HepG2 (cell line): ENCODE data around the gene IER2. TPM values are rescaled to one million over a fixed set of nuclear protein-coding genes. Genes with fewer than 3 reads are reported as not detected.
A peak's percentile ranks its signal among the peaks of the same experiment; 100 is the strongest.

ENCODE experiments used
- ARNT ChIP-seq: fragments of 450-650 bp; IDR thresholded peaks from 2 replicates; pipeline ENCODE4 v1.6.1; 2017
- ATF2 ChIP-seq: sonication (generic); formaldehyde crosslinking; IDR thresholded peaks from 2 replicates; pipeline ENCODE4 v1.4.0; 2020; ENCODE audit warnings: missing genetic modification reagents
- FLYWCH1 ChIP-seq: sonication (generic); formaldehyde crosslinking; IDR thresholded peaks from 2 replicates; pipeline ENCODE4 v1.8.1; 2023; ENCODE audit warnings: mild to moderate bottlenecking, missing genetic modification reagents
- FOXA1 ChIP-seq, 2 experiments: fragments of 450-650 bp in 1 of 2; sonication (generic) in 1 of 2; formaldehyde crosslinking in 1 of 2; IDR thresholded peaks; 2 replicates each; pipeline versions ENCODE4 v1.4.0 to v1.6.1; 2016 to 2020; ENCODE audit warnings: missing genetic modification reagents in 1 of 2
- GTF2F1 ChIP-seq: fragments of 150-350 bp; IDR thresholded peaks from 2 replicates; pipeline ENCODE4 v1.6.1; 2014; ENCODE audit warnings: low read length
- HDAC6 ChIP-seq: fragments of 200-600 bp; sonication (generic); IDR thresholded peaks from 2 replicates; pipeline ENCODE4 v1.7.0; 2017; ENCODE audit warnings: mild to moderate bottlenecking, antibody characterized with exemption, low read length, low read depth
- HIC2 ChIP-seq: sonication (generic); formaldehyde crosslinking; IDR thresholded peaks from 2 replicates; pipeline ENCODE4 v1.9.0; 2022; ENCODE audit warnings: low read depth, missing genetic modification reagents
- HNF4G ChIP-seq, 2 experiments: sonication (generic) in 1 of 2; formaldehyde crosslinking in 1 of 2; IDR thresholded peaks; 2 replicates each; pipeline versions ENCODE4 v1.4.0 to v1.6.1; 2011 to 2020; ENCODE audit warnings: borderline replicate concordance in 2 of 2, low read depth in 2 of 2, mild to moderate bottlenecking in 2 of 2, low read length in 1 of 2, missing genetic modification reagents in 1 of 2, moderate library complexity in 1 of 2
- HNRNPH1 ChIP-seq: fragments of 200-400 bp; formaldehyde crosslinking; optimal IDR thresholded peaks from 2 replicates; pipeline ENCODE3; 2017; ENCODE audit warnings: mild to moderate bottlenecking, low read depth, low read length
- HNRNPLL ChIP-seq: fragments of 200-400 bp; formaldehyde crosslinking; IDR thresholded peaks from 2 replicates; pipeline ENCODE4 v1.6.1; 2017; ENCODE audit warnings: mild to moderate bottlenecking, low read depth, low read length; ENCODE audit not compliant: poor library complexity, severe bottlenecking
- KDM5B ChIP-seq: sonication (generic); formaldehyde crosslinking; IDR thresholded peaks from 2 replicates; pipeline ENCODE4 v1.4.0; 2020; ENCODE audit warnings: missing genetic modification reagents, mild to moderate bottlenecking, borderline replicate concordance
- MBNL3 ChIP-seq: fragments of 250-450 bp; sonication (Bioruptor Pico); conservative IDR thresholded peaks from 2 replicates; pipeline ENCODE4 v1.8.0; 2022; ENCODE audit warnings: mild to moderate bottlenecking, inconsistent platforms
- MXD1 ChIP-seq: sonication (generic); formaldehyde crosslinking; IDR thresholded peaks from 2 replicates; pipeline ENCODE4 v1.4.0; 2020; ENCODE audit warnings: mild to moderate bottlenecking, missing genetic modification reagents
- MYNN ChIP-seq: sonication (generic); formaldehyde crosslinking; IDR thresholded peaks from 2 replicates; pipeline ENCODE4 v1.4.0; 2020; ENCODE audit warnings: mild to moderate bottlenecking, low read depth, missing genetic modification reagents
- NR2C2 ChIP-seq: sonication (generic); formaldehyde crosslinking; IDR thresholded peaks from 2 replicates; pipeline ENCODE4 v1.4.0; 2020; ENCODE audit warnings: missing genetic modification reagents, mild to moderate bottlenecking, moderate library complexity, borderline replicate concordance
- NRL ChIP-seq: sonication (generic); formaldehyde crosslinking; IDR thresholded peaks from 2 replicates; pipeline ENCODE4 v1.5.0; 2020; ENCODE audit warnings: missing genetic modification reagents, mild to moderate bottlenecking, moderate library complexity, borderline replicate concordance
- PLRG1 ChIP-seq: fragments of 450-650 bp; conservative IDR thresholded peaks from 2 replicates; pipeline ENCODE4 v1.6.1; 2016
- RBM22 ChIP-seq: fragments of 200-400 bp; formaldehyde crosslinking; optimal IDR thresholded peaks from 2 replicates; pipeline ENCODE3; 2017; ENCODE audit warnings: mild to moderate bottlenecking, low read length, moderate library complexity
- RCOR2 ChIP-seq: IDR thresholded peaks from 2 replicates; pipeline ENCODE4 v1.6.1; 2016; ENCODE audit warnings: missing biosample characterization, missing genetic modification reagents
- SMARCC2 ChIP-seq: fragments of 450-650 bp; IDR thresholded peaks from 2 replicates; pipeline ENCODE4 v1.6.1; 2017; ENCODE audit warnings: antibody characterized with exemption, mild to moderate bottlenecking
- TEAD2 ChIP-seq: sonication (generic); formaldehyde crosslinking; IDR thresholded peaks from 2 replicates; pipeline ENCODE4 v1.9.0; 2021; ENCODE audit warnings: missing genetic modification reagents
- ZBTB7A ChIP-seq: sonication (generic); formaldehyde crosslinking; IDR thresholded peaks from 2 replicates; pipeline ENCODE4 v1.8.0; 2022; ENCODE audit warnings: mild to moderate bottlenecking, missing genetic modification reagents
- ZFP41 ChIP-seq: sonication (generic); formaldehyde crosslinking; IDR thresholded peaks from 2 replicates; pipeline ENCODE4 v1.4.0; 2020; ENCODE audit warnings: mild to moderate bottlenecking, missing genetic modification reagents, borderline replicate concordance
- ZNF136 ChIP-seq: sonication (generic); formaldehyde crosslinking; IDR thresholded peaks from 2 replicates; pipeline ENCODE4 v1.8.1; 2022; ENCODE audit warnings: low read depth, mild to moderate bottlenecking, moderate library complexity, missing genetic modification reagents
- ZNF614 ChIP-seq: IDR thresholded peaks from 2 replicates; pipeline ENCODE4 v1.6.1; 2018; ENCODE audit warnings: missing biosample characterization, missing genetic modification reagents, inconsistent platforms, borderline replicate concordance
- ZNF615 ChIP-seq: sonication (generic); formaldehyde crosslinking; IDR thresholded peaks from 2 replicates; pipeline ENCODE4 v1.5.0; 2020; ENCODE audit warnings: mild to moderate bottlenecking, missing genetic modification reagents, borderline replicate concordance
- ZNF850 ChIP-seq: sonication (generic); formaldehyde crosslinking; conservative IDR thresholded peaks from 2 replicates; pipeline ENCODE4 v1.9.0; 2021; ENCODE audit warnings: mild to moderate bottlenecking, missing genetic modification reagents
- polyA plus RNA-seq, 8 experiments: library from polyadenylated mRNA; depleted of rRNA in 3 of 8; stranded (reverse) in 7 of 8; unstranded in 1 of 8; fragments of >200 nt; fragmentation: Illumina TruSeq in 4 of 8; extraction: Trizol in 4 of 8; gene quantifications; 2 replicates each; pipeline versions ENCODE4 v1.2.1 to v1.2.3, GENCODE V29; 2011 to 2016; ENCODE audit warnings: low read depth in 4 of 8, missing spikeins in 1 of 8, mixed read lengths in 1 of 8; ENCODE audit not compliant: insufficient read depth in 1 of 8
- total RNA-seq, 5 experiments: library from RNA; depleted of rRNA; stranded (reverse); fragments of >200 nt; fragmentation: Illumina TruSeq; extraction: Trizol; gene quantifications; 2 replicates each; pipeline ENCODE4 v1.2.3, GENCODE V29; 2016; ENCODE audit warnings: low read depth in 1 of 5

The IER2 gene
- total and polyA plus RNA-seq, 2 of the 13 experiments (the other 11 are each of a cell fraction or from before 2014, with no cell fraction given): 10.1 to 14.3 TPM

GRCh38 chr19:13164343-13165161 lies 14.3 kb downstream of the IER2 start (continued):
- no peak for TF ChIP-seq HNRNPH1
- TF ChIP-seq FLYWCH1 (CRISPR knock-in tag): no peak
- no peak for TF ChIP-seq ZNF136
- peak; percentile 99 for TF ChIP-seq ZBTB7A
- no peak; the same call in 1 of the 2 replicates for TF ChIP-seq KDM5B
- peak; percentile 65; the same call in 1 of the 2 replicates for TF ChIP-seq NRL (CRISPR knock-in tag)
- TF ChIP-seq ARNT: no peak
- no peak for TF ChIP-seq SMARCC2
- peak; percentile 23 for TF ChIP-seq ATF2
- no peak for TF ChIP-seq MYNN
- peak; percentile 77; the same call in 1 of the 2 replicates for TF ChIP-seq ZNF614 (CRISPR knock-in tag)
- TF ChIP-seq TEAD2 (CRISPR knock-in tag): no peak
- TF ChIP-seq FOXA1 (IDR thresholded peaks at IDR 0.05): no peak
- no peak for TF ChIP-seq FOXA1 (CRISPR knock-in tag; IDR thresholded peaks at IDR 0.05)
- TF ChIP-seq HNRNPLL: no peak
- TF ChIP-seq RCOR2 (CRISPR knock-in tag): 0 out of 2 replicates have a peak, but pooled peaks have one; percentile 49
- TF ChIP-seq RBM22: no peak
- TF ChIP-seq PLRG1: no peak
- no peak for TF ChIP-seq MXD1 (CRISPR knock-in tag)
- TF ChIP-seq GTF2F1: no peak
- no peak; the same call in 1 of the 2 replicates for TF ChIP-seq NR2C2 (CRISPR knock-in tag)
- TF ChIP-seq MBNL3: no peak
- TF ChIP-seq HDAC6: no peak
- no peak for TF ChIP-seq ZNF615 (CRISPR knock-in tag)
- peak; percentile 68; the same call in 1 of the 2 replicates for TF ChIP-seq HNF4G (IDR thresholded peaks at IDR 0.05; ENCODE audit: borderline replicate concordance, low read depth, low read length)
- no peak; the same call in 1 of the 2 replicates for TF ChIP-seq HNF4G (CRISPR knock-in tag; IDR thresholded peaks at IDR 0.05; ENCODE audit: borderline replicate concordance, low read depth)
- TF ChIP-seq ZNF850: no peak
- TF ChIP-seq ZFP41 (CRISPR knock-in tag): no peak
- TF ChIP-seq HIC2 (CRISPR knock-in tag): peak; percentile 77; the same call in 1 of the 2 replicates
